HepG2 (cell line): ENCODE measurements around the gene DNAJC30. TPM values are rescaled to one million over a fixed set of nuclear protein-coding genes. Genes with fewer than 3 reads are reported as not detected.
A peak's percentile ranks its signal among the peaks of the same experiment; 100 is the strongest.

Experiments used
- MATR3 ChIP-seq: sonication (generic); formaldehyde crosslinking; IDR thresholded peaks from 2 replicates; pipeline ENCODE4 v1.4.0; 2020; ENCODE audit warnings: missing genetic modification reagents
- MTA1 ChIP-seq: sonication (generic); formaldehyde crosslinking; IDR thresholded peaks from 2 replicates; pipeline ENCODE4 v1.4.0; 2020; ENCODE audit warnings: missing genetic modification reagents, mild to moderate bottlenecking, borderline replicate concordance
- MTF2 ChIP-seq: sonication (generic); formaldehyde crosslinking; IDR thresholded peaks from 2 replicates; pipeline ENCODE4 v1.5.0; 2020; ENCODE audit warnings: missing genetic modification reagents, borderline replicate concordance
- NBN ChIP-seq: fragments of 450-650 bp; conservative IDR thresholded peaks from 2 replicates; pipeline ENCODE4 v1.6.1; 2017
- NCOA1 ChIP-seq: sonication (generic); formaldehyde crosslinking; IDR thresholded peaks from 2 replicates; pipeline ENCODE4 v1.9.0; 2021; ENCODE audit warnings: missing genetic modification reagents
- NFE2L1 ChIP-seq: sonication (generic); formaldehyde crosslinking; IDR thresholded peaks from 2 replicates; pipeline ENCODE4 v1.4.0; 2020; ENCODE audit warnings: missing genetic modification reagents, mild to moderate bottlenecking, borderline replicate concordance
- POLR2AphosphoS5 ChIP-seq: IDR thresholded peaks from 2 replicates; pipeline ENCODE4 v1.6.1; 2012; ENCODE audit warnings: low read depth, low read length
- SAFB2 ChIP-seq: sonication (generic); formaldehyde crosslinking; IDR thresholded peaks from 2 replicates; pipeline ENCODE4 v1.5.1; 2020; ENCODE audit warnings: missing genetic modification reagents, low read depth, mild to moderate bottlenecking, borderline replicate concordance
- SMAD1 ChIP-seq: sonication (generic); formaldehyde crosslinking; IDR thresholded peaks from 2 replicates; pipeline ENCODE4 v1.4.0; 2020; ENCODE audit warnings: missing genetic modification reagents, low read depth, mild to moderate bottlenecking, borderline replicate concordance
- SP140L ChIP-seq: sonication (generic); formaldehyde crosslinking; IDR thresholded peaks from 2 replicates; pipeline ENCODE4 v1.4.0; 2020; ENCODE audit warnings: missing genetic modification reagents, borderline replicate concordance
- TAF1 ChIP-seq: sonication (generic); formaldehyde crosslinking; IDR thresholded peaks from 2 replicates; pipeline ENCODE4 v1.4.0; 2020; ENCODE audit warnings: missing genetic modification reagents
- TGIF2 ChIP-seq: IDR thresholded peaks from 2 replicates; pipeline ENCODE4 v1.6.1; 2016; ENCODE audit warnings: control low read depth, missing compliant biosample characterization
- TMF1 ChIP-seq: sonication (generic); formaldehyde crosslinking; IDR thresholded peaks from 2 replicates; pipeline ENCODE4 v1.8.1; 2022; ENCODE audit warnings: low read depth, missing genetic modification reagents
- ZNF121 ChIP-seq: sonication (generic); formaldehyde crosslinking; IDR thresholded peaks from 2 replicates; pipeline ENCODE4 v1.5.0; 2020; ENCODE audit warnings: mild to moderate bottlenecking, missing genetic modification reagents
- ZNF251 ChIP-seq: sonication (generic); formaldehyde crosslinking; IDR thresholded peaks from 2 replicates; pipeline ENCODE4 v1.9.0; 2021; ENCODE audit warnings: mild to moderate bottlenecking, missing genetic modification reagents
- ZNF772 ChIP-seq: sonication (generic); formaldehyde crosslinking; IDR thresholded peaks from 2 replicates; pipeline ENCODE4 v1.5.0; 2020; ENCODE audit warnings: mild to moderate bottlenecking, missing genetic modification reagents
- ZZZ3 ChIP-seq: sonication (generic); formaldehyde crosslinking; IDR thresholded peaks from 2 replicates; pipeline ENCODE4 v1.4.0; 2020; ENCODE audit warnings: missing genetic modification reagents, mild to moderate bottlenecking, borderline replicate concordance
- polyA plus RNA-seq, 8 experiments: library from polyadenylated mRNA; depleted of rRNA in 3 of 8; stranded (reverse) in 7 of 8; unstranded in 1 of 8; fragments of >200 nt; fragmentation: Illumina TruSeq in 4 of 8; extraction: Trizol in 4 of 8; gene quantifications; 2 replicates each; pipeline versions ENCODE4 v1.2.1 to v1.2.3, GENCODE V29; 2011 to 2016; ENCODE audit warnings: low read depth in 4 of 8, missing spikeins in 1 of 8, mixed read lengths in 1 of 8; ENCODE audit not compliant: insufficient read depth in 1 of 8
- total RNA-seq, 5 experiments: library from RNA; depleted of rRNA; stranded (reverse); fragments of >200 nt; fragmentation: Illumina TruSeq; extraction: Trizol; gene quantifications; 2 replicates each; pipeline ENCODE4 v1.2.3, GENCODE V29; 2016; ENCODE audit warnings: low read depth in 1 of 5
- TF ChIP-seq, protein P1 (sequence below): sonication (generic); formaldehyde crosslinking; IDR thresholded peaks from 2 replicates; pipeline ENCODE4 v1.4.0; 2020; ENCODE audit warnings: missing genetic modification reagents
- TF ChIP-seq, protein P2 (sequence below): sonication (generic); formaldehyde crosslinking; IDR thresholded peaks from 2 replicates; pipeline ENCODE4 v1.4.0; 2020; ENCODE audit warnings: mild to moderate bottlenecking, missing genetic modification reagents
- TF ChIP-seq, protein P3 (sequence below): IDR thresholded peaks from 2 replicates; pipeline ENCODE4 v1.6.1; 2016; ENCODE audit warnings: low read depth, control low read depth
- TF ChIP-seq, protein P4 (sequence below): sonication (generic); formaldehyde crosslinking; IDR thresholded peaks from 2 replicates; pipeline ENCODE4 v1.4.0; 2020; ENCODE audit warnings: missing genetic modification reagents, mild to moderate bottlenecking, borderline replicate concordance
- TF ChIP-seq, protein P5 (sequence below): fragments of 450-650 bp; IDR thresholded peaks from 2 replicates; pipeline ENCODE4 v1.6.1; 2017

Gene DNAJC30
- total and polyA plus RNA-seq, 2 of the 13 experiments (the other 11 are each of a cell fraction or from before 2014, with no cell fraction given) = 3.3 to 3.8 TPM

DNA sequence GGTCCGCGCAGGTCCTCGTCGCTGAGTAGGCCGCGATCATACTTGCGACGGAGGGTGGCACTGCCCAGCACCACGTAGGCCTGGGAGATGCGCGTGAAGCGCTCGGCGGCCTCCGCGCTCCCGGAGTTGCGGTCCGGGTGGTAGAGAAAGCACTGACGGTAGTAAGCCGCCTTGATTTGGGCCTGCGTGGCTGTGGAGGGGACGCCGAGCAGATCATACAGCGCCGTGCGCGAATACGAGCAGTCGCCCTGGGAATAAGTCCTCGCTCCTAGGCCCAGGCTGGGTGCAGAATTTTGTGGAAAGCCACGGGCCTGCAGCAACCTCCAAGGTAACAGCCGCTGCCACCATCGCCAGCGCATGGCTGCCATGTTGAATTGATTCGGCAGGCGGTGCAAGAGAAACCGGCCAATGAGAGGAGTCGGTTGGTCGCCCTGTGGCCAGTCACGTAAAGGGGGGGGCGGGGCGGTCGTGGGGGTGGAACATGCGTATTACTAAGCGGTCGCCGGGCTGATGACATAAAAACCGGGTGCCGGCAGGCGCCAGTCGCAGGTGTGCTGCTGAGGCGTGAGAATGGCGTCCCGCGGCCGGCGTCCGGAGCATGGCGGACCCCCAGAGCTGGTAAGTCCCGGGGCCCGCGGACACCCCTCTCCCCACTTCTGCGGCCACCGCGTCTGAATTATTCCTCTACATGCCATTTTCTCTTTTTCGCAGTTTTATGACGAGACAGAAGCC, at the start of gene DNAJC30, which contains the start of gene BUD23 (continued):
- TF ChIP-seq TAF1 (CRISPR knock-in tag) (peak; percentile 93), ZNF121 (CRISPR knock-in tag) (no peak), NFE2L1 (CRISPR knock-in tag) (no peak), POLR2AphosphoS5 (peak; percentile 85; the same call in 1 of the 2 replicates), TMF1 (CRISPR knock-in tag) (peak; percentile 58; the same call in 1 of the 2 replicates), TGIF2 (CRISPR knock-in tag) (peak; percentile 86; the same call in 1 of the 2 replicates), ZNF772 (CRISPR knock-in tag) (peak; percentile 79; the same call in 1 of the 2 replicates), ZZZ3 (CRISPR knock-in tag) (peak; percentile 58; the same call in 1 of the 2 replicates), SP140L (CRISPR knock-in tag) (0 out of 2 replicates have a peak, but pooled peaks have one; percentile 40), SAFB2 (CRISPR knock-in tag) (0 out of 2 replicates have a peak, but pooled peaks have one; percentile 52), ZNF251 (CRISPR knock-in tag) (no peak; the same call in 1 of the 2 replicates), MATR3 (CRISPR knock-in tag) (no peak), SMAD1 (peak; percentile 74; the same call in 1 of the 2 replicates), NCOA1 (CRISPR knock-in tag) (no peak), MTA1 (CRISPR knock-in tag) (no peak), MTF2 (CRISPR knock-in tag) (no peak; the same call in 1 of the 2 replicates), NBN (no peak)
- TF ChIP-seq, protein P1, sequence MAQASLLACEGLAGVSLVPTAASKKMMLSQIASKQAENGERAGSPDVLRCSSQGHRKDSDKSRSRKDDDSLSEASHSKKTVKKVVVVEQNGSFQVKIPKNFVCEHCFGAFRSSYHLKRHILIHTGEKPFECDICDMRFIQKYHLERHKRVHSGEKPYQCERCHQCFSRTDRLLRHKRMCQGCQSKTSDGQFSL = peak; percentile 80; the same call in 1 of the 2 replicates
- TF ChIP-seq, protein P2, sequence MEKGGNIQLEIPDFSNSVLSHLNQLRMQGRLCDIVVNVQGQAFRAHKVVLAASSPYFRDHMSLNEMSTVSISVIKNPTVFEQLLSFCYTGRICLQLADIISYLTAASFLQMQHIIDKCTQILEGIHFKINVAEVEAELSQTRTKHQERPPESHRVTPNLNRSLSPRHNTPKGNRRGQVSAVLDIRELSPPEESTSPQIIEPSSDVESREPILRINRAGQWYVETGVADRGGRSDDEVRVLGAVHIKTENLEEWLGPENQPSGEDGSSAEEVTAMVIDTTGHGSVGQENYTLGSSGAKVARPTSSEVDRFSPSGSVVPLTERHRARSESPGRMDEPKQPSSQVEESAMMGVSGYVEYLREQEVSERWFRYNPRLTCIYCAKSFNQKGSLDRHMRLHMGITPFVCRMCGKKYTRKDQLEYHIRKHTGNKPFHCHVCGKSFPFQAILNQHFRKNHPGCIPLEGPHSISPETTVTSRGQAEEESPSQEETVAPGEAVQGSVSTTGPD (CRISPR knock-in tag) = no peak
- TF ChIP-seq, protein P3, sequence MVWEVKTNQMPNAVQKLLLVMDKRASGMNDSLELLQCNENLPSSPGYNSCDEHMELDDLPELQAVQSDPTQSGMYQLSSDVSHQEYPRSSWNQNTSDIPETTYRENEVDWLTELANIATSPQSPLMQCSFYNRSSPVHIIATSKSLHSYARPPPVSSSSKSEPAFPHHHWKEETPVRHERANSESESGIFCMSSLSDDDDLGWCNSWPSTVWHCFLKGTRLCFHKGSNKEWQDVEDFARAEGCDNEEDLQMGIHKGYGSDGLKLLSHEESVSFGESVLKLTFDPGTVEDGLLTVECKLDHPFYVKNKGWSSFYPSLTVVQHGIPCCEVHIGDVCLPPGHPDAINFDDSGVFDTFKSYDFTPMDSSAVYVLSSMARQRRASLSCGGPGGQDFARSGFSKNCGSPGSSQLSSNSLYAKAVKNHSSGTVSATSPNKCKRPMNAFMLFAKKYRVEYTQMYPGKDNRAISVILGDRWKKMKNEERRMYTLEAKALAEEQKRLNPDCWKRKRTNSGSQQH (CRISPR knock-in tag) = peak; percentile 75; the same call in 1 of the 2 replicates
- TF ChIP-seq, protein P4, sequence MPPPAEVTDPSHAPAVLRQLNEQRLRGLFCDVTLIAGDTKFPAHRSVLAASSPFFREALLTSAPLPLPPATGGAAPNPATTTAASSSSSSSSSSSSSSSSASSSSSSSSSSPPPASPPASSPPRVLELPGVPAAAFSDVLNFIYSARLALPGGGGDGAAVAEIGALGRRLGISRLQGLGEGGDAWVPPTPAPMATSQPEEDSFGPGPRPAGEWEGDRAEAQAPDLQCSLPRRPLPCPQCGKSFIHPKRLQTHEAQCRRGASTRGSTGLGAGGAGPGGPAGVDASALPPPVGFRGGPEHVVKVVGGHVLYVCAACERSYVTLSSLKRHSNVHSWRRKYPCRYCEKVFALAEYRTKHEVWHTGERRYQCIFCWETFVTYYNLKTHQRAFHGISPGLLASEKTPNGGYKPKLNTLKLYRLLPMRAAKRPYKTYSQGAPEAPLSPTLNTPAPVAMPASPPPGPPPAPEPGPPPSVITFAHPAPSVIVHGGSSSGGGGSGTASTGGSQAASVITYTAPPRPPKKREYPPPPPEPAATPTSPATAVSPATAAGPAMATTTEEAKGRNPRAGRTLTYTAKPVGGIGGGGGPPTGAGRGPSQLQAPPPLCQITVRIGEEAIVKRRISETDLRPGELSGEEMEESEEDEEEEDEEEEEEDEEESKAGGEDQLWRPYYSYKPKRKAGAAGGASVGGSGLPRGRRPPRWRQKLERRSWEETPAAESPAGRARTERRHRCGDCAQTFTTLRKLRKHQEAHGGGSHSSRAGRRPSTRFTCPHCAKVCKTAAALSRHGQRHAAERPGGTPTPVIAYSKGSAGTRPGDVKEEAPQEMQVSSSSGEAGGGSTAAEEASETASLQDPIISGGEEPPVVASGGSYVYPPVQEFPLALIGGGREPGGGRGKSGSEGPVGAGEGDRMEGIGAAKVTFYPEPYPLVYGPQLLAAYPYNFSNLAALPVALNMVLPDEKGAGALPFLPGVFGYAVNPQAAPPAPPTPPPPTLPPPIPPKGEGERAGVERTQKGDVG = no peak; the same call in 1 of the 2 replicates
- TF ChIP-seq, protein P5, sequence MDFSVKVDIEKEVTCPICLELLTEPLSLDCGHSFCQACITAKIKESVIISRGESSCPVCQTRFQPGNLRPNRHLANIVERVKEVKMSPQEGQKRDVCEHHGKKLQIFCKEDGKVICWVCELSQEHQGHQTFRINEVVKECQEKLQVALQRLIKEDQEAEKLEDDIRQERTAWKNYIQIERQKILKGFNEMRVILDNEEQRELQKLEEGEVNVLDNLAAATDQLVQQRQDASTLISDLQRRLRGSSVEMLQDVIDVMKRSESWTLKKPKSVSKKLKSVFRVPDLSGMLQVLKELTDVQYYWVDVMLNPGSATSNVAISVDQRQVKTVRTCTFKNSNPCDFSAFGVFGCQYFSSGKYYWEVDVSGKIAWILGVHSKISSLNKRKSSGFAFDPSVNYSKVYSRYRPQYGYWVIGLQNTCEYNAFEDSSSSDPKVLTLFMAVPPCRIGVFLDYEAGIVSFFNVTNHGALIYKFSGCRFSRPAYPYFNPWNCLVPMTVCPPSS = no peak
